Renal cortex interstitium (tissue), 11 donors: ENCODE data around the gene DENND2A. TPM values are rescaled to one million over a fixed set of nuclear protein-coding genes. Genes with fewer than 3 reads are reported as not detected.

ENCODE experiments used
- DNase-seq, 11 donors: peaks; one replicate each; pipeline ENCODE4 v3.0.0-alpha.2; 2013; ENCODE audit warnings: low read depth in 9 of 11, low spot score in 4 of 11; ENCODE audit errors: extremely low read depth in 1 of 11
- polyA plus RNA-seq, 3 donors: library from polyadenylated mRNA; unstranded; fragments of 120-200 nt; gene quantifications; one replicate each; pipeline ENCODE4 v1.2.1, GENCODE V29; 2013; ENCODE audit not compliant: insufficient read length in 3 of 3

Gene DENND2A
- polyA plus RNA-seq, 3 donors: 34.2 to 37.3 (median 35.4) TPM

- no peak for DNase-seq
Observed at GRCh38 chr7:140604076-140604475, 36.5 kb downstream of the DENND2A start.

GRCh38 chr7:140601566-140602174 is 38.9 kb downstream of the DENND2A start:
- no peak for DNase-seq

GRCh38 chr7:140600341-140600740 is 40.3 kb downstream of the DENND2A start:
- no peak for DNase-seq

GRCh38 chr7:140597428-140597949 is 43.1 kb downstream of the DENND2A start:
- no peak for DNase-seq

GRCh38 chr7:140596519-140597427 is 43.8 kb downstream of the DENND2A start:
- no peak for DNase-seq

- peak in 2 of 11 donors; percentile 38 to 46 for DNase-seq
Observed at GRCh38 chr7:140595468-140596092, 45.0 kb downstream of the DENND2A start.

GRCh38 chr7:140594131-140594691 is 46.4 kb downstream of the DENND2A start:
- no peak for DNase-seq

- no peak for DNase-seq
Observed at GRCh38 chr7:140593672-140593982, 47.0 kb downstream of the DENND2A start.

GRCh38 chr7:140592964-140593671 is 47.5 kb downstream of the DENND2A start:
- no peak for DNase-seq

GRCh38 chr7:140591180-140591902 is 49.3 kb downstream of the DENND2A start:
- DNase-seq: no peak

- no peak for DNase-seq
Observed at GRCh38 chr7:140587243-140587642, 53.4 kb downstream of the DENND2A start.

- DNase-seq: no peak
Observed at GRCh38 chr7:140586516-140586915, 54.1 kb downstream of the DENND2A start.

- DNase-seq: no peak
Observed at GRCh38 chr7:140585333-140585732, 55.3 kb downstream of the DENND2A start.

GRCh38 chr7:140584195-140584851 is 56.3 kb downstream of the DENND2A start:
- no peak for DNase-seq

- no peak for DNase-seq
Observed at GRCh38 chr7:140581411-140581810, 59.2 kb downstream of the DENND2A start.

- DNase-seq: no peak
Observed at GRCh38 chr7:140577651-140578050, 63.0 kb downstream of the DENND2A start.

GRCh38 chr7:140576589-140576988 is 64.0 kb downstream of the DENND2A start:
- no peak for DNase-seq

- DNase-seq: no peak
Observed at GRCh38 chr7:140571538-140572122, 69.0 kb downstream of the DENND2A start.
